Gastroesophageal sphincter (tissue), 4 donors: ENCODE measurements around the gene MLST8. TPM values are rescaled to one million over a fixed set of nuclear protein-coding genes. Genes with fewer than 3 reads are reported as not detected.
"Not testable (repeated sequence)": the region's sequence is repeated elsewhere in the genome, so short reads cannot be mapped to it uniquely, and the experiment has no call there.

Experiments
- ATAC-seq: fragments of 150-250 bp; one replicate; pipeline ENCODE4 v1.9.1; 2016; ENCODE audit warnings: mild to moderate bottlenecking, moderate library complexity
- H3K27ac ChIP-seq, 4 donors: fragments of 200-600 bp; sonication (generic) in 3 of 4; 1 replicate in 3 of 4; 2 replicates in 1 of 4; pipeline ENCODE4 v1.5.1; 2016 to 2019
- H3K27me3 ChIP-seq: fragments of 200-600 bp; sonication (generic); one replicate; pipeline ENCODE4 v1.5.1; 2019
- H3K36me3 ChIP-seq, 2 donors: fragments of 200-600 bp; sonication (generic); one replicate each; pipeline ENCODE4 v1.5.1; 2019; ENCODE audit warnings: control low read depth in 1 of 2
- H3K4me1 ChIP-seq, 3 donors: fragments of 200-600 bp; sonication (generic); 1 replicate in 2 of 3; 2 replicates in 1 of 3; pipeline ENCODE4 v1.5.1; 2016 to 2019; ENCODE audit warnings: control low read depth in 2 of 3
- H3K4me3 ChIP-seq, 2 donors: fragments of 200-600 bp; sonication (generic); one replicate each; pipeline ENCODE4 v1.5.1; 2019; ENCODE audit warnings: mild to moderate bottlenecking in 1 of 2, moderate library complexity in 1 of 2
- H3K9me3 ChIP-seq, 3 donors: fragments of 200-600 bp; sonication (generic); one replicate each; pipeline ENCODE4 v1.5.1; 2017 to 2019; ENCODE audit warnings: control low read depth in 2 of 3
- CTCF ChIP-seq, 4 experiments: fragments of 200-600 bp in 2 of 4; fragments of 450-650 bp in 2 of 4; sonication (generic) in 1 of 4; IDR thresholded peaks; one replicate each; pipeline ENCODE4 v1.5.1; 2017 to 2019; ENCODE audit warnings: antibody characterized with exemption in 4 of 4, mild to moderate bottlenecking in 2 of 4, moderate library complexity in 2 of 4
- EP300 ChIP-seq: sonication (generic); formaldehyde crosslinking; IDR thresholded peaks from one replicate; pipeline ENCODE4 v1.6.1; 2017; ENCODE audit warnings: antibody characterized with exemption, mild to moderate bottlenecking
- POLR2A ChIP-seq, 2 donors: fragments of 450-650 bp; IDR thresholded peaks; one replicate each; pipeline ENCODE4 v1.6.1; 2017; ENCODE audit warnings: antibody characterized with exemption in 2 of 2, mild to moderate bottlenecking in 2 of 2, moderate library complexity in 1 of 2
- POLR2AphosphoS5 ChIP-seq: sonication (generic); formaldehyde crosslinking; IDR thresholded peaks from one replicate; pipeline ENCODE4 v1.6.1; 2017; ENCODE audit warnings: antibody characterized with exemption
- WGBS, 2 donors: methylation state at CpG; one replicate each; pipeline ENCODE4 v1.1.5; 2018; ENCODE audit warnings: low coverage in 1 of 2; 5-methylcytosine and 5-hydroxymethylcytosine counted together
- total RNA-seq, 4 donors: library from RNA; depleted of rRNA; stranded (reverse); fragments of >200 nt; gene quantifications; one replicate each; pipeline ENCODE4 v1.1.0, GENCODE V29; 2016

The MLST8 gene
- total RNA-seq, 4 donors from 2014 or later, result 29.0 to 50.8 (median 34.1) TPM

- no peak for TF ChIP-seq POLR2AphosphoS5
- no peak for TF ChIP-seq CTCF (IDR thresholded peaks at IDR 0.05)
- TF ChIP-seq EP300, result no peak
- no peak for TF ChIP-seq POLR2A (IDR thresholded peaks at IDR 0.05)
- Histone ChIP-seq H3K27me3 (peaks cover 56% of the 10 kb centered on the region), H3K4me3 (no peak overlapping the region), H3K27ac (no peak overlapping the region), H3K4me1 (peaks cover 0 to 22% (median 9%) of the 10 kb centered on the region in 3 donors), H3K36me3 (no peaks in the 10 kb centered on the region), H3K9me3 (no peaks in the 10 kb centered on the region)
- 67% methylated on average over 3 of the region's 6 CpGs; no CpG with 5 or more reads in 1 of the 2 donors for WGBS, 2 donors
- ATAC-seq, result no peak
Measured at GRCh38 chr16:2197765-2198164, 7.5 kb upstream of the MLST8 start.

GRCh38 chr16:2198283-2198682 is 7.0 kb upstream of the MLST8 start:
- Histone ChIP-seq H3K4me3 (no peak overlapping the region), H3K9me3 (no peaks in the 10 kb centered on the region), H3K36me3 (no peaks in the 10 kb centered on the region), H3K4me1 (peaks cover 0 to 22% (median 9%) of the 10 kb centered on the region in 3 donors), H3K27ac (no peak overlapping the region), H3K27me3 (peaks cover 51% of the 10 kb centered on the region)
- TF ChIP-seq POLR2A (IDR thresholded peaks at IDR 0.05) (no peak), EP300 (no peak)
- 61 to 83% methylated on average over 1 to 4 of the region's 4 CpGs for WGBS, 2 donors
- ATAC-seq, result no peak

GRCh38 chr16:2199095-2199494 is 6.2 kb upstream of the MLST8 start:
- peaks cover 43% of the 10 kb centered on the region for H3K27me3 ChIP-seq
- H3K9me3 ChIP-seq, result no peaks in the 10 kb centered on the region
- peaks cover 0 to 22% (median 9%) of the 10 kb centered on the region in 3 donors for H3K4me1 ChIP-seq
- H3K27ac ChIP-seq, result no peak overlapping the region
- no peaks in the 10 kb centered on the region for H3K36me3 ChIP-seq
- H3K4me3 ChIP-seq, result no peak overlapping the region
- ATAC-seq, result no peak
- 60 to 67% methylated on average over 1 of the region's 5 CpGs for WGBS, 2 donors
- TF ChIP-seq CTCF (IDR thresholded peaks at IDR 0.05), result no peak
- no peak for TF ChIP-seq POLR2AphosphoS5
- no peak for TF ChIP-seq POLR2A (IDR thresholded peaks at IDR 0.05)
- no peak for TF ChIP-seq EP300

GRCh38 chr16:2199621-2200139 is 5.6 kb upstream of the MLST8 start:
- peaks cover 0 to 25% (median 10%) of the 10 kb centered on the region in 3 donors for H3K4me1 ChIP-seq
- no peak overlapping the region for H3K27ac ChIP-seq
- ATAC-seq, result no peak
- TF ChIP-seq POLR2A (IDR thresholded peaks at IDR 0.05), result no peak
- TF ChIP-seq EP300, result no peak
- TF ChIP-seq POLR2AphosphoS5, result no peak
- TF ChIP-seq CTCF (IDR thresholded peaks at IDR 0.05), result no peak
- no peaks in the 10 kb centered on the region for H3K36me3 ChIP-seq
- WGBS, 2 donors, result no CpG with 5 or more reads among the region's 14 CpGs
- H3K27me3 ChIP-seq, result peaks cover 37% of the 10 kb centered on the region
- H3K9me3 ChIP-seq, result no peaks in the 10 kb centered on the region
- no peak overlapping the region for H3K4me3 ChIP-seq

GRCh38 chr16:2200313-2200712 is 4.9 kb upstream of the MLST8 start:
- H3K27ac ChIP-seq, result no peak overlapping the region
- no peak for ATAC-seq
- H3K9me3 ChIP-seq, result no peaks in the 10 kb centered on the region
- WGBS, 2 donors, result 100% methylated on average over 2 of the region's 6 CpGs; no CpG with 5 or more reads in 1 of the 2 donors
- peaks cover 0 to 24% (median 12%) of the 10 kb centered on the region in 3 donors for H3K4me1 ChIP-seq
- peaks cover 31% of the 10 kb centered on the region for H3K27me3 ChIP-seq
- TF ChIP-seq EP300 (no peak), POLR2AphosphoS5 (no peak), POLR2A (IDR thresholded peaks at IDR 0.05) (no peak), CTCF (IDR thresholded peaks at IDR 0.05) (no peak)
- no peak overlapping the region for H3K4me3 ChIP-seq
- H3K36me3 ChIP-seq, result no peaks in the 10 kb centered on the region

GRCh38 chr16:2203119-2203688 is 2.0 kb upstream of the MLST8 start:
- H3K4me3 ChIP-seq, H3K9me3 ChIP-seq, H3K27me3 ChIP-seq, ATAC-seq, H3K27ac ChIP-seq: not testable (repeated sequence)
- peaks cover 0 to 18% of the 10 kb centered on the region in 2 donors for H3K36me3 ChIP-seq
- peaks cover 0 to 27% (median 14%) of the 10 kb centered on the region in 3 donors for H3K4me1 ChIP-seq
- 72 to 92% methylated on average over 3 to 6 of the region's 8 CpGs for WGBS, 2 donors
